ENCODE results near the gene PRODH. TPM values are rescaled to one million over a fixed set of nuclear protein-coding genes. Genes with fewer than 3 reads are reported as not detected.
"Not testable (repeated sequence)": the region's sequence is repeated elsewhere in the genome, so short reads cannot be mapped to it uniquely, and the experiment has no call there.

Gene PRODH
- polyA plus RNA-seq, 3 donors = not detected

GRCh38 chr22:18911535-18911934 lies 24.6 kb downstream of the PRODH start:
- intact Hi-C loops (cut with micrococcal nuclease) = not testable (repeated sequence)

GRCh38 chr22:18909556-18909955 lies 26.5 kb downstream of the PRODH start:
- Histone ChIP-seq H4K20me1 (ENCODE audit: insufficient read depth, low read length) (no peaks in the 10 kb centered on the region), H2AFZ (ENCODE audit: insufficient read depth, low read depth, low read length, poor library complexity, severe bottlenecking) (no peak overlapping the region), H3K79me2 (ENCODE audit: insufficient read depth, low read length) (no peaks in the 10 kb centered on the region), H3K9ac (ENCODE audit: insufficient read depth, low read length, poor library complexity, severe bottlenecking) (no peak overlapping the region), H3K4me1 (ENCODE audit: control insufficient read depth in 1 of 2, insufficient read depth in 2 of 2, low read length in 2 of 2) (no peaks in the 10 kb centered on the region), H3K27ac (ENCODE audit: low read depth in 1 of 2, low read length in 2 of 2) (no peak overlapping the region), H3K9me3 (replicated peaks in 1 of 2; ENCODE audit: control insufficient read depth in 1 of 2, insufficient read depth in 1 of 2, low read length in 2 of 2) (no peaks in the 10 kb centered on the region), H3K27me3 (ENCODE audit: control insufficient read depth in 2 of 2, insufficient read depth in 2 of 2, low read length in 2 of 2) (no peaks in the 10 kb centered on the region), H3K4me3 (replicated peaks in 1 of 3; ENCODE audit: low read depth in 2 of 3, low read length in 3 of 3) (no peak overlapping the region), H3K4me2 (replicated peaks; ENCODE audit: extremely low read depth, low read length, poor library complexity, severe bottlenecking) (no peak overlapping the region), H3K36me3 (replicated peaks in 1 of 2; ENCODE audit: control insufficient read depth in 1 of 2, insufficient read depth in 2 of 2, low read length in 2 of 2) (no peaks in the 10 kb centered on the region)
- no CpG with 5 or more reads among the region's 5 CpGs for WGBS (ENCODE audit: insufficient coverage)
- TF ChIP-seq CTCF (IDR thresholded peaks at IDR 0.05) = no peak
- Mint-ChIP-seq H3K36me3 (no peaks in the 10 kb centered on the region), H3K27me3 (ENCODE audit: low read depth in 3 of 3) (no peaks in the 10 kb centered on the region), H3K9me3 (no peaks in the 10 kb centered on the region), H3K27ac (no peak overlapping the region), H3K4me1 (no peaks in the 10 kb centered on the region), H3K4me3 (no peak overlapping the region)
- DNase-seq = no peak
- intact Hi-C loops (cut with micrococcal nuclease) = no loop called here

More at GRCh38 chr22:18911535-18911934, 24.6 kb downstream of the PRODH start:
- not testable (repeated sequence) for DNase-seq; H2AFZ ChIP-seq (ENCODE audit: insufficient read depth, low read depth, low read length, poor library complexity, severe bottlenecking); H3K9me3 Mint-ChIP-seq; H3K9ac ChIP-seq (ENCODE audit: insufficient read depth, low read length, poor library complexity, severe bottlenecking); H3K4me2 ChIP-seq (replicated peaks; ENCODE audit: extremely low read depth, low read length, poor library complexity, severe bottlenecking); H3K27me3 ChIP-seq (ENCODE audit: control insufficient read depth in 2 of 2, insufficient read depth in 2 of 2, low read length in 2 of 2); H3K27ac Mint-ChIP-seq; H3K27ac ChIP-seq (ENCODE audit: low read depth in 1 of 2, low read length in 2 of 2); H4K20me1 ChIP-seq (ENCODE audit: insufficient read depth, low read length); H3K4me3 Mint-ChIP-seq; H3K4me1 Mint-ChIP-seq; H3K79me2 ChIP-seq (ENCODE audit: insufficient read depth, low read length); H3K4me1 ChIP-seq (ENCODE audit: control insufficient read depth in 1 of 2, insufficient read depth in 2 of 2, low read length in 2 of 2); H3K9me3 ChIP-seq (replicated peaks in 1 of 2; ENCODE audit: control insufficient read depth in 1 of 2, insufficient read depth in 1 of 2, low read length in 2 of 2); H3K27me3 Mint-ChIP-seq (ENCODE audit: low read depth in 3 of 3); H3K4me3 ChIP-seq (replicated peaks in 1 of 3; ENCODE audit: low read depth in 2 of 3, low read length in 3 of 3); H3K36me3 ChIP-seq (replicated peaks in 1 of 2; ENCODE audit: control insufficient read depth in 1 of 2, insufficient read depth in 2 of 2, low read length in 2 of 2); H3K36me3 Mint-ChIP-seq
- no CpG with 5 or more reads among the region's 2 CpGs for WGBS (ENCODE audit: insufficient coverage)

Measured in CD14-positive monocyte (primary cell).